Spleen (tissue), 11 donors: ENCODE data around the gene DRC1. TPM values are rescaled to one million over a fixed set of nuclear protein-coding genes. Genes with fewer than 3 reads are reported as not detected.

Experiments
- DNase-seq: peaks from one replicate; pipeline ENCODE4 v3.0.0-alpha.2; 2020
- H3K27ac ChIP-seq, 8 donors: fragments of 200-600 bp; sonication (generic) in 7 of 8; 1 replicate in 4 of 8; 2 replicates in 4 of 8; pipeline versions ENCODE4 v1.5.0 to v1.8.0; 2016 to 2021; ENCODE audit warnings: inconsistent platforms in 4 of 8, mild to moderate bottlenecking in 4 of 8, moderate library complexity in 1 of 8
- H3K27me3 ChIP-seq, 7 donors: fragments of 200-600 bp; sonication (generic) in 6 of 7; replicated peaks in 1 of 7; 1 replicate in 4 of 7; 2 replicates in 3 of 7; pipeline versions ENCODE4 v1.5.0 to v1.8.0; 2016 to 2021; ENCODE audit warnings: inconsistent platforms in 3 of 7, mild to moderate bottlenecking in 1 of 7
- H3K36me3 ChIP-seq, 6 donors: fragments of 200-600 bp; sonication (generic) in 5 of 6; 1 replicate in 4 of 6; 2 replicates in 2 of 6; pipeline versions ENCODE4 v1.5.0 to v1.8.0; 2016 to 2021; ENCODE audit warnings: inconsistent platforms in 2 of 6
- H3K4me1 ChIP-seq, 6 donors: fragments of 200-600 bp; sonication (generic) in 5 of 6; 1 replicate in 3 of 6; 2 replicates in 3 of 6; pipeline versions ENCODE4 v1.5.0 to v1.8.0; 2016 to 2021; ENCODE audit warnings: inconsistent platforms in 3 of 6
- H3K4me3 ChIP-seq, 8 donors: fragments of 200-600 bp; sonication (generic) in 7 of 8; 1 replicate in 4 of 8; 2 replicates in 4 of 8; pipeline versions ENCODE4 v1.5.0 to v1.8.0; 2016 to 2021; ENCODE audit warnings: inconsistent platforms in 4 of 8, mild to moderate bottlenecking in 4 of 8, moderate library complexity in 2 of 8
- H3K9me3 ChIP-seq, 8 donors: fragments of 200-600 bp; sonication (generic) in 7 of 8; 1 replicate in 4 of 8; 2 replicates in 4 of 8; pipeline versions ENCODE4 v1.5.0 to v1.8.0; 2016 to 2021; ENCODE audit warnings: inconsistent platforms in 4 of 8
- CTCF ChIP-seq, 11 experiments: fragments of 200-600 bp in 7 of 11; fragments of 450-650 bp in 4 of 11; sonication (generic) in 4 of 11; IDR thresholded peaks in 8 of 11; conservative IDR thresholded peaks in 3 of 11; 1 replicate in 7 of 11; 2 replicates in 4 of 11; pipeline versions ENCODE4 v1.4.0 to v1.8.0; 2016 to 2021; ENCODE audit warnings: antibody characterized with exemption in 11 of 11, inconsistent platforms in 4 of 11, mild to moderate bottlenecking in 1 of 11
- POLR2A ChIP-seq, 3 donors: fragments of 450-650 bp; IDR thresholded peaks; one replicate each; pipeline ENCODE4 v1.5.1; 2017; ENCODE audit warnings: antibody characterized with exemption in 3 of 3, mild to moderate bottlenecking in 1 of 3
- POLR2AphosphoS5 ChIP-seq, 3 donors: sonication (generic); formaldehyde crosslinking; IDR thresholded peaks; one replicate each; pipeline ENCODE4 v1.5.1; 2017; ENCODE audit warnings: antibody characterized with exemption in 3 of 3
- WGBS, 5 donors: extraction: QIAGEN DNeasy Blood & Tissue Kit in 3 of 5; methylation state at CpG; one replicate each; pipeline versions ENCODE4 v1.1.5 to v1.1.7; 2013 to 2018; 5-methylcytosine and 5-hydroxymethylcytosine counted together
- intact Hi-C: fragments of 100-400 bp; cut with DNase I; formaldehyde crosslinking; loops from one replicate; pipeline ENCODE4 v1.15.0; 2023; ENCODE audit warnings: low total_unique reads
- polyA plus RNA-seq, 3 donors: library from polyadenylated mRNA; stranded (reverse); fragments of 200-250 nt; gene quantifications; one replicate each; pipeline ENCODE4 v1.2.1, GENCODE V29; 2013
- total RNA-seq, 7 donors: library from RNA; depleted of rRNA in 3 of 7; stranded (reverse); fragments of >200 nt in 3 of 7; fragmentation: NEBNext Ultra II Directional in 4 of 7; extraction: Animal tissue kit (Norgen Biotek cat#: 25700) in 4 of 7; gene quantifications; one replicate each; pipeline versions ENCODE4 v1.1.0 to v1.2.1, GENCODE V29; 2016 to 2021
- donor health status: healthy with polysubstance abuse.
- donor health status: DM: no; HTN: no; CAD: no; lungs with moderate emphysema.
- donor health status: DM: no; HTN: no; CAD: no.
- donor health status: Bipolar disorder and iron deficiency.
- donor health status: healthy.
- donor health status: DM: no; HTN: no; CAD: no.
- donor health status: DM: yes; HTN: yes; CAD: no.

The DRC1 gene
- total and polyA plus RNA-seq, 10 donors: 0.04 to 0.25 (median 0.23) TPM; not detected in 7

- H3K9me3 ChIP-seq: no peaks in the 10 kb centered on the region
- no peaks in the 10 kb centered on the region for H3K4me1 ChIP-seq
- peaks cover 0 to 81% (median 26%) of the 10 kb centered on the region in 6 donors for H3K36me3 ChIP-seq
- TF ChIP-seq POLR2A (IDR thresholded peaks at IDR 0.05) (no peak), CTCF (IDR thresholded peaks at IDR 0.05 in 8 of 11, conservative IDR thresholded peaks at IDR 0.05 in 3 of 11) (no peak), POLR2AphosphoS5 (IDR thresholded peaks at IDR 0.05) (no peak)
- no peak overlapping the region for H3K4me3 ChIP-seq
- no peak for DNase-seq
- H3K27ac ChIP-seq: no peak overlapping the region
- H3K27me3 ChIP-seq: no peaks in the 10 kb centered on the region
- intact Hi-C loops: no loop called here
These were observed 17.1 kb upstream of the DRC1 start for GRCh38 chr2:26384597-26384996.

GRCh38 chr2:26387189-26387588 is 14.5 kb upstream of the DRC1 start:
- TF ChIP-seq POLR2AphosphoS5 (IDR thresholded peaks at IDR 0.05): no peak
- TF ChIP-seq POLR2A (IDR thresholded peaks at IDR 0.05): no peak
- no peak for TF ChIP-seq CTCF (IDR thresholded peaks at IDR 0.05 in 8 of 11, conservative IDR thresholded peaks at IDR 0.05 in 3 of 11)
- H3K9me3 ChIP-seq: no peaks in the 10 kb centered on the region
- intact Hi-C loops: no loop called here
- WGBS, 5 donors: 96 to 99% (median 97%) methylated on average over 4 of the region's 4 CpGs
- no peaks in the 10 kb centered on the region for H3K4me1 ChIP-seq
- no peaks in the 10 kb centered on the region for H3K27me3 ChIP-seq
- no peak overlapping the region for H3K27ac ChIP-seq
- no peak overlapping the region for H3K4me3 ChIP-seq
- H3K36me3 ChIP-seq: peaks cover 0 to 95% (median 30%) of the 10 kb centered on the region in 6 donors
- no peak for DNase-seq

GRCh38 chr2:26394694-26395093 is 7.0 kb upstream of the DRC1 start:
- Histone ChIP-seq H3K27ac (no peak overlapping the region), H3K27me3 (no peaks in the 10 kb centered on the region), H3K36me3 (peaks cover 0 to 66% (median 5%) of the 10 kb centered on the region in 6 donors), H3K4me3 (no peak overlapping the region), H3K4me1 (no peaks in the 10 kb centered on the region), H3K9me3 (no peaks in the 10 kb centered on the region)
- intact Hi-C loops: no loop called here
- 91 to 98% (median 97%) methylated on average over 4 of the region's 4 CpGs for WGBS, 5 donors
- TF ChIP-seq POLR2AphosphoS5 (IDR thresholded peaks at IDR 0.05) (no peak), POLR2A (IDR thresholded peaks at IDR 0.05) (no peak), CTCF (IDR thresholded peaks at IDR 0.05 in 8 of 11, conservative IDR thresholded peaks at IDR 0.05 in 3 of 11) (no peak)
- DNase-seq: no peak

GRCh38 chr2:26395394-26395793 is 6.3 kb upstream of the DRC1 start:
- WGBS, 5 donors: 75 to 93% (median 88%) methylated on average over 4 of the region's 4 CpGs
- H3K4me1 ChIP-seq: no peaks in the 10 kb centered on the region
- H3K27me3 ChIP-seq: no peaks in the 10 kb centered on the region
- H3K9me3 ChIP-seq: no peaks in the 10 kb centered on the region
- H3K27ac ChIP-seq: no peak overlapping the region
- no peak overlapping the region for H3K4me3 ChIP-seq
- H3K36me3 ChIP-seq: peaks cover 0 to 59% (median 0%) of the 10 kb centered on the region in 6 donors
- intact Hi-C loops: no loop called here
- TF ChIP-seq POLR2A (IDR thresholded peaks at IDR 0.05): no peak
- no peak for TF ChIP-seq POLR2AphosphoS5 (IDR thresholded peaks at IDR 0.05)
- no peak for TF ChIP-seq CTCF (IDR thresholded peaks at IDR 0.05 in 8 of 11, conservative IDR thresholded peaks at IDR 0.05 in 3 of 11)
- no peak for DNase-seq
